ENCODE data around the gene BTBD9.

- no peak for TF ChIP-seq CTCF (IDR thresholded peaks at IDR 0.05 in 8 of 11, conservative IDR thresholded peaks at IDR 0.05 in 3 of 11)
- no peak for TF ChIP-seq POLR2AphosphoS5 (IDR thresholded peaks at IDR 0.05)
These were observed 205.7 kb downstream of the BTBD9 start for GRCh38 chr6:38434051-38434450.
